IMR-90 (cell line): Measurements from ENCODE around the gene A4GALT. TPM values are rescaled to one million over a fixed set of nuclear protein-coding genes. Genes with fewer than 3 reads are reported as not detected.

Experiments
- ATAC-seq: fragments of 200-7000 bp; cut with Tn5 transposase; 2 replicates; pipeline ENCODE4 v1.9.1; 2020; ENCODE audit warnings: low read depth, mild to moderate bottlenecking, moderate library complexity
- BruUV-seq: library from RNA; stranded (reverse); fragments of 400-500 nt; replicated peaks from 2 replicates; lab custom pipeline; 2021; lab: Mats Ljungman, UMichigan
- CTCF ChIA-PET: fragments of 300-600 bp; formaldehyde crosslinking; extraction: SDS; loops from one replicate; lab custom pipeline; 2021; ENCODE audit warnings: antibody characterized with exemption; lab: Yijun Ruan, JAX
- POLR2A ChIA-PET: fragments of 300-600 bp; sonication (Branson Sonifier 250); formaldehyde crosslinking; loops from one replicate; lab custom pipeline; 2022; ENCODE audit warnings: antibody characterized with exemption; ENCODE audit not compliant: unreplicated experiment; lab: Charles Lee
- DNase-seq: peaks from one replicate; pipeline ENCODE4 v3.0.0; 2013
- H2AFZ ChIP-seq: replicated peaks from 2 replicates; pipeline ENCODE3; 2013; ENCODE audit warnings: low read length, mild to moderate bottlenecking; ENCODE audit not compliant: poor library complexity
- H2AK5ac ChIP-seq: 2 replicates; pipeline ENCODE4 v1.6.1; 2013; ENCODE audit warnings: low read depth, low read length, inconsistent platforms
- H2AK9ac ChIP-seq: replicated peaks from 2 replicates; pipeline ENCODE3; 2013; ENCODE audit warnings: mild to moderate bottlenecking, low read depth, low read length, moderate library complexity; ENCODE audit not compliant: poor library complexity
- H2BK120ac ChIP-seq: 2 replicates; pipeline ENCODE4 v1.6.1; 2013; ENCODE audit warnings: low read depth, low read length, inconsistent platforms
- H2BK15ac ChIP-seq: 3 replicates; pipeline ENCODE4 v1.6.1; 2013; ENCODE audit warnings: low read depth, low read length, inconsistent platforms
- H2BK20ac ChIP-seq: 2 replicates; pipeline ENCODE4 v1.6.1; 2013; ENCODE audit warnings: low read depth, mild to moderate bottlenecking, inconsistent platforms, low read length, moderate library complexity
- H2BK5ac ChIP-seq: 2 replicates; pipeline ENCODE4 v1.6.1; 2013; ENCODE audit warnings: mild to moderate bottlenecking, low read depth, low read length, inconsistent platforms; ENCODE audit not compliant: poor library complexity, severe bottlenecking
- H3K14ac ChIP-seq: replicated peaks from 2 replicates; pipeline ENCODE4 v1.6.1; 2013; ENCODE audit warnings: low read depth, low read length, inconsistent platforms
- H3K18ac ChIP-seq: 2 replicates; pipeline ENCODE4 v1.6.1; 2013; ENCODE audit warnings: low read depth, low read length, control low read depth
- H3K23ac ChIP-seq: 2 replicates; pipeline ENCODE4 v1.6.1; 2013; ENCODE audit warnings: low read depth, low read length, inconsistent platforms
- H3K27ac ChIP-seq: 2 replicates; pipeline ENCODE4 v1.5.1; 2013; ENCODE audit warnings: mild to moderate bottlenecking, control low read depth, low read length; ENCODE audit not compliant: insufficient read depth
- H3K27me3 ChIP-seq: 2 replicates; pipeline ENCODE4 v1.6.1; 2013; ENCODE audit warnings: low read length; ENCODE audit not compliant: control insufficient read depth, insufficient read depth
- H3K36me3 ChIP-seq: 2 replicates; pipeline ENCODE4 v1.6.1; 2013; ENCODE audit warnings: low read length, mixed read lengths; ENCODE audit not compliant: control insufficient read depth, insufficient read depth
- H3K4ac ChIP-seq: 2 replicates; pipeline ENCODE4 v1.6.1; 2013; ENCODE audit warnings: low read depth, low read length, inconsistent platforms
- H3K4me1 ChIP-seq: 2 replicates; pipeline ENCODE4 v1.6.1; 2013; ENCODE audit warnings: low read length, mixed read lengths; ENCODE audit not compliant: control insufficient read depth, insufficient read depth
- H3K4me2 ChIP-seq: 2 replicates; pipeline ENCODE4 v1.6.1; 2013; ENCODE audit warnings: low read depth, mild to moderate bottlenecking, control low read depth, low read length, moderate library complexity
- H3K4me3 ChIP-seq: 2 replicates; pipeline ENCODE4 v1.5.1; 2013; ENCODE audit warnings: low read depth, mild to moderate bottlenecking, control low read depth, low read length, moderate library complexity; ENCODE audit not compliant: insufficient read depth
- H3K56ac ChIP-seq: 2 replicates; pipeline ENCODE4 v1.6.1; 2013; ENCODE audit warnings: low read length, inconsistent platforms; ENCODE audit not compliant: insufficient read depth; ENCODE audit errors: extremely low read depth
- H3K79me1 ChIP-seq, 2 experiments: 2 replicates each; pipeline ENCODE4 v1.6.1; 2013; ENCODE audit warnings: low read length in 2 of 2, inconsistent platforms in 1 of 2, low read depth in 1 of 2
- H3K9ac ChIP-seq: 2 replicates; pipeline ENCODE4 v1.6.1; 2013; ENCODE audit warnings: low read depth, low read length, control low read depth
- H3K9me1 ChIP-seq: 2 replicates; pipeline ENCODE4 v1.6.1; 2013; ENCODE audit warnings: low read length, inconsistent platforms; ENCODE audit not compliant: insufficient read depth
- H3K9me3 ChIP-seq: 2 replicates; pipeline ENCODE4 v1.6.1; 2013; ENCODE audit warnings: low read length; ENCODE audit not compliant: control insufficient read depth, insufficient read depth
- H4K20me1 ChIP-seq: 2 replicates; pipeline ENCODE4 v1.6.1; 2013; ENCODE audit warnings: low read length, inconsistent platforms; ENCODE audit not compliant: insufficient read depth
- H4K5ac ChIP-seq: 2 replicates; pipeline ENCODE4 v1.6.1; 2013; ENCODE audit warnings: mild to moderate bottlenecking, low read depth, low read length, control low read depth
- H4K8ac ChIP-seq, 2 experiments: 2 replicates each; pipeline ENCODE4 v1.6.1; 2013; ENCODE audit warnings: low read depth in 2 of 2, low read length in 2 of 2, control low read depth in 1 of 2, inconsistent platforms in 1 of 2
- H4K91ac ChIP-seq: 2 replicates; pipeline ENCODE4 v1.6.1; 2013; ENCODE audit warnings: low read depth, low read length, inconsistent platforms; ENCODE audit not compliant: insufficient read depth
- CEBPB ChIP-seq: IDR thresholded peaks from 2 replicates; pipeline ENCODE4 v1.6.1; 2012; ENCODE audit warnings: low read depth, low read length, improper control_type of control experiment
- CHD1 ChIP-seq: IDR thresholded peaks from 2 replicates; pipeline ENCODE4 v1.6.1; 2012; ENCODE audit warnings: low read depth, low read length, improper control_type of control experiment
- CTCF ChIP-seq: conservative IDR thresholded peaks from 2 replicates; pipeline ENCODE4 v1.5.1; 2012; ENCODE audit warnings: mild to moderate bottlenecking, low read depth, low read length, improper control_type of control experiment
- FOS ChIP-seq: fragments of 150-350 bp; IDR thresholded peaks from 2 replicates; pipeline ENCODE4 v1.6.1; 2016; ENCODE audit warnings: low read depth, low read length
- MAFK ChIP-seq: IDR thresholded peaks from 2 replicates; pipeline ENCODE4 v1.6.1; 2012; ENCODE audit warnings: low read depth, low read length, improper control_type of control experiment
- MAZ ChIP-seq: IDR thresholded peaks from 2 replicates; pipeline ENCODE4 v1.6.1; 2012; ENCODE audit warnings: low read depth, mild to moderate bottlenecking, low read length, improper control_type of control experiment, moderate library complexity, borderline replicate concordance
- MXI1 ChIP-seq: IDR thresholded peaks from 2 replicates; pipeline ENCODE4 v1.6.1; 2012; ENCODE audit warnings: low read depth, mild to moderate bottlenecking, low read length, moderate library complexity, borderline replicate concordance
- POLR2A ChIP-seq: IDR thresholded peaks from 2 replicates; pipeline ENCODE4 v1.6.1; 2012; ENCODE audit warnings: mild to moderate bottlenecking, low read depth, low read length
- RCOR1 ChIP-seq: IDR thresholded peaks from 2 replicates; pipeline ENCODE4 v1.6.1; 2012; ENCODE audit warnings: mild to moderate bottlenecking, low read length, improper control_type of control experiment; ENCODE audit not compliant: insufficient replicate concordance
- RFX5 ChIP-seq: IDR thresholded peaks from 2 replicates; pipeline ENCODE4 v1.8.0; 2012; ENCODE audit warnings: low read depth, mild to moderate bottlenecking, low read length, moderate library complexity
- WGBS, 2 experiments: methylation state at CpG; one replicate each; pipeline versions ENCODE4 v1.1.5 to v1.1.7; 2013; ENCODE audit warnings: missing lambda C conversion rate in 2 of 2; ENCODE audit not compliant: insufficient read length in 1 of 2; ENCODE audit errors: extremely low coverage in 2 of 2; 5-methylcytosine and 5-hydroxymethylcytosine counted together
- dilution Hi-C: fragments of 300-500 bp; cut with HindIII; formaldehyde crosslinking; loops from one replicate; pipeline ENCODE4 v1.14.3; 2018; ENCODE audit warnings: low sequenced_read_pairs; ENCODE audit not compliant: unreplicated experiment
- in situ Hi-C: fragments of 300-500 bp; cut with MboI; formaldehyde crosslinking; loops from 3 replicates; pipeline ENCODE4 v1.14.3; 2019; ENCODE audit warnings: low sequenced_read_pairs, inconsistent platforms, mixed read lengths
- intact Hi-C: fragments of 100-400 bp; cut with micrococcal nuclease; formaldehyde crosslinking; loops from 2 replicates; pipeline ENCODE4 v1.10.0; 2022
- polyA plus RNA-seq, 3 experiments: library from polyadenylated mRNA; depleted of rRNA; stranded (reverse); fragments of >200 nt; gene quantifications; 2 replicates each; pipeline ENCODE4 v1.2.3, GENCODE V29; 2012; ENCODE audit warnings: low replicate concordance in 1 of 3
- total RNA-seq: library from RNA; depleted of rRNA; stranded (reverse); fragments of >200 nt; gene quantifications from 2 replicates; pipeline ENCODE4 v1.2.3, GENCODE V29; 2012

The A4GALT gene
- total and polyA plus RNA-seq, 2 of the 4 experiments (the other 2 are of a cell fraction) = 1.6 to 6.1 TPM

GRCh38 chr22:42711895-42712837 is 8.5 kb downstream of the A4GALT start:
- Histone ChIP-seq H4K5ac (no peak overlapping the region), H2AK5ac (no peak overlapping the region), H2AK9ac (no peak overlapping the region), H2BK5ac (no peak overlapping the region), H4K8ac (no peak overlapping the region), H4K20me1 (peaks cover 27% of the 10 kb centered on the region), H2BK15ac (no peak overlapping the region), H3K18ac (no peak overlapping the region), H3K9me3 (no peaks in the 10 kb centered on the region; the same call in 1 of the 2 replicates), H3K36me3 (peaks cover 4% of the 10 kb centered on the region), H3K4ac (no peak overlapping the region), H3K4me2 (no peak overlapping the region), H3K23ac (no peak overlapping the region), H3K9ac (no peak overlapping the region), H2BK120ac (no peak overlapping the region), H3K27ac (no peak overlapping the region), H3K9me1 (peaks cover 12% of the 10 kb centered on the region; the same call in 1 of the 2 replicates), H2BK20ac (no peak overlapping the region), H3K56ac (no peak overlapping the region), H2AFZ (no peak overlapping the region), H3K4me3 (no peak overlapping the region), H4K91ac (no peak overlapping the region), H3K79me1 (peaks cover 33 to 61% of the 10 kb centered on the region in 2 experiments), H3K14ac (no peak overlapping the region), H3K27me3 (no peaks in the 10 kb centered on the region), H3K4me1 (peaks cover 6% of the 10 kb centered on the region)
- no TSS peak for BruUV-seq
- no peak for DNase-seq
- dilution Hi-C loops = no loop called here
- 90% methylated on average over 2 of the region's 19 CpGs; no CpG with 5 or more reads in 1 of the 2 experiments for WGBS, 2 experiments
- in situ Hi-C loops = no loop called here
- ChIA-PET POLR2A (interaction anchor here (0.6 kb wide), 1 partner anchor 105 kb away, joined by 10 read pairs; no protein-coding TSS in a partner anchor), CTCF (no interaction called here)
- intact Hi-C loops = no loop called here
- TF ChIP-seq POLR2A = no peak
- no peak for TF ChIP-seq FOS
- TF ChIP-seq MAFK = no peak
- TF ChIP-seq CTCF = no peak
- no peak for TF ChIP-seq RCOR1
- TF ChIP-seq RFX5 = no peak
- no peak for TF ChIP-seq MAZ
- no peak for TF ChIP-seq CHD1
- TF ChIP-seq MXI1 = no peak
- TF ChIP-seq CEBPB = no peak
- ATAC-seq = no peak
